Left ventricle myocardium superior (tissue), 1 donor: Measurements from ENCODE around the gene LRBA. TPM values are rescaled to one million over a fixed set of nuclear protein-coding genes. Genes with fewer than 3 reads are reported as not detected.
"Not testable (repeated sequence)": the region's sequence is repeated elsewhere in the genome, so short reads cannot be mapped to it uniquely, and the experiment has no call there.

Experiments used
- ATAC-seq: fragments of 200-7000 bp; cut with Tn5 transposase; one replicate; pipeline ENCODE4 v1.9.1; 2020; ENCODE audit warnings: mild to moderate bottlenecking, moderate library complexity
- DNase-seq: peaks from one replicate; pipeline ENCODE4 v3.0.0-alpha.2; 2020
- intact Hi-C: fragments of 100-400 bp; cut with micrococcal nuclease; formaldehyde crosslinking; loops from one replicate; pipeline ENCODE4 v1.11.0; 2022
- total RNA-seq: library from RNA; stranded (reverse); fragmentation: NEBNext Ultra II Directional; extraction: Animal tissue kit (Norgen Biotek cat#: 25700); gene quantifications from one replicate; pipeline ENCODE4 v1.2.1, GENCODE V29; 2021
- donor health status: DM: no; HTN: yes; CAD: no; lungs with severe emphysema.

Gene LRBA
- total RNA-seq, 1 donor from 2014 or later: 21.4 TPM

- intact Hi-C loops, ATAC-seq, DNase-seq: not testable (repeated sequence)
Observed at GRCh38 chr4:151029006-151029405, 13.9 kb upstream of the LRBA start.

- intact Hi-C loops: no loop called here
- ATAC-seq: no peak
- DNase-seq: no peak
Observed at GRCh38 chr4:151025759-151026158, 10.7 kb upstream of the LRBA start.

GRCh38 chr4:151022586-151022985 is 7.5 kb upstream of the LRBA start:
- DNase-seq: no peak
- intact Hi-C loops: no loop called here
- ATAC-seq: no peak

GRCh38 chr4:151021637-151022334 is 6.7 kb upstream of the LRBA start:
- intact Hi-C loops: no loop called here
- ATAC-seq (no peak), DNase-seq (no peak)

GRCh38 chr4:151015459-151016347 is 619 bp upstream of the LRBA start:
- DNase-seq (peak; percentile 87), ATAC-seq (peak; percentile 95)
- intact Hi-C loops: no loop called here

GRCh38 chr4:151013944-151014343 is 1.1 kb downstream of the LRBA start:
- intact Hi-C loops: no loop called here
- DNase-seq: no peak
- ATAC-seq: no peak

GRCh38 chr4:151013491-151013890 is 1.6 kb downstream of the LRBA start:
- DNase-seq (no peak), ATAC-seq (no peak)
- intact Hi-C loops: no loop called here

GRCh38 chr4:151012820-151013219 is 2.3 kb downstream of the LRBA start:
- ATAC-seq: no peak
- no peak for DNase-seq
- intact Hi-C loops: no loop called here

- intact Hi-C loops: no loop called here
- ATAC-seq (no peak), DNase-seq (no peak)
Observed at GRCh38 chr4:151012376-151012775, 2.7 kb downstream of the LRBA start.

- intact Hi-C loops: no loop called here
- DNase-seq (no peak), ATAC-seq (no peak)
Observed at GRCh38 chr4:151004222-151004621, 10.9 kb downstream of the LRBA start.

GRCh38 chr4:151000747-151001429 is 14.2 kb downstream of the LRBA start:
- no peak for DNase-seq
- intact Hi-C loops: no loop called here
- no peak for ATAC-seq

- ATAC-seq (no peak), DNase-seq (no peak)
- intact Hi-C loops: no loop called here
Observed at GRCh38 chr4:150999086-150999485, 16.0 kb downstream of the LRBA start.

GRCh38 chr4:150997141-150997540 is 17.9 kb downstream of the LRBA start:
- ATAC-seq: no peak
- no peak for DNase-seq
- intact Hi-C loops: no loop called here

- no peak for DNase-seq
- intact Hi-C loops: no loop called here
- ATAC-seq: no peak
Observed at GRCh38 chr4:150994721-150995120, 20.4 kb downstream of the LRBA start.

- ATAC-seq, intact Hi-C loops, DNase-seq: not testable (repeated sequence)
Observed at GRCh38 chr4:150993577-150993976, 21.5 kb downstream of the LRBA start.

GRCh38 chr4:150990993-150991392 is 24.1 kb downstream of the LRBA start:
- ATAC-seq (no peak), DNase-seq (no peak)

GRCh38 chr4:150990250-150990649 is 24.8 kb downstream of the LRBA start:
- intact Hi-C loops: no loop called here
- DNase-seq (no peak), ATAC-seq (no peak)

More at GRCh38 chr4:150990993-150991392, 24.1 kb downstream of the LRBA start:
- intact Hi-C loops: no loop called here

GRCh38 chr4:150988238-150988637 is 26.8 kb downstream of the LRBA start:
- ATAC-seq (no peak), DNase-seq (no peak)
- intact Hi-C loops: no loop called here

GRCh38 chr4:150987204-150987603 is 27.9 kb downstream of the LRBA start:
- ATAC-seq: no peak
- no peak for DNase-seq
- intact Hi-C loops: no loop called here

- DNase-seq (no peak), ATAC-seq (no peak)
- intact Hi-C loops: no loop called here
Observed at GRCh38 chr4:150986085-150986484, 29.0 kb downstream of the LRBA start.
